Stimulated activated CD8-positive, alpha-beta memory T cell treated with anti-CD3 and anti-CD28 coated beads, Interleukin-12 subunit alpha, Interleukin-12 subunit beta, amount 100 ng/mL, for 1 hour (primary cell): ENCODE measurements around the gene ZNF580.

ENCODE experiments used
- DNase-seq: peaks from one replicate; pipeline ENCODE4 v3.0.0-alpha.2; 2020; ENCODE audit warnings: low read depth

ZNF580 gene

DNA sequence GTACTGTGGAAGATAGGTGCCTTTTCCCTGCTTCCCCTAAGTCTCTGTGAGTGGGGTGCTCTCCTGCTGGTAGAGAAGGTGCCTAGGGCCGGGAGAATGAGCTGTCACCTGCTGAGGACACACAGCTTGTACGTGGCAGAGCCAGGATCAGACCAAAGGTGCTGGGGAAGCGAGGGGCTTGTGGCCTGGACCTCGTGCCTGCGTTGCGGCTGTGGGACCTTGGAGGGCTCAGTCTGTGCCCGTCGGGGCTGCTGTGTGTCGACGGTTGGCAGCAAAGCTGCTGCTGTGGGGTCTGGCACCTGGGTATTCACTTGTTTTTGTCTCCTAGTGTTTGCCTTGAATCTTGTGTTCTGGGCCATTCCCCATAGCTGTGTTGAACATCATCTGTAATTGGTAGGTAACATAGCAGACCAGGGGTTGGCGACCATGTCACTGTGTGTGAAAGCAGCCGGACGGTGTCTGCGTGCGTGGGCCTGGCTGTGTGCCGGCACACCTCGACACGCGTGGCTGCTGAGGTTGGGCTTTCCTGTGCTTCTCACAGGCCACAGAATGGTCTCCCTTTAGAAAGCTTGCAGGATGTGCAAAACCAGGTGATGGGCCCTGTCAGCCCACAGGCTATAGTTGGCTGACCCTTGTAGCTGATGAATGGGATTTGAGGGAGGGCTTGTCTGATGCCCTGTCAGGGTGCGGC, 23.2 kb downstream of the ZNF580 start:
- DNase-seq, result no peak

DNA sequence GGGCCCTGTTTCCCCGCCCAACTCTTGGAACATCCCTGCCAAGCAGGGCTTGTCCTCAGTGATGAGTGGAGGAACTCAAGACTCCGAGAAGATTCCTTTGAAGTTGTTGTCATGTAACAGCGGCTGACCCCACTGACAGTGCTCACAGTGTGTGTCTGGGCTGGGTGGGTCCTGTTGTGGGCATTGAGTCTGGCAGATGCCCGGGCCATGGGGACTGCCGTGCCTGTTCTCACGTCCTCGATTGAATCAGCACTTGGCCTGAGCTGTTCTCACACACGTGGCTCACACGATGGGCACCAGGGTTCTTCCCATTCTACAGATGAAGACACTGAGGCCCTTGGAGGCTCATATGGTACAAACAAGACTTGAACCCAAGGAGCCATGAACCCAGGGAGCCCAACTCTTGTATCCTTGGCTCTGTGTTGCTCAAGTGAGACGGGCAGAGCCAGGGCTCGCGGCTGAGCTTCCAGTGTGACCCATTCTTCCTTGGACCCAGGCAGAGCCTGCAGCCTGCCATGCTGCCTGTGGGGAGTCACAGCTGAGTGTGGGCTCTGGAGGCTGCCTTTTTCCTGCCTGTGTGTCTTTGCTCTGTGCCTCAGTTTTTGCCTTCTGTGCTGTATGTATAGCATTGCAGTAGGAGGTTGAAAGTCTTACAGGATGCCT, 25.7 kb downstream of the ZNF580 start:
- DNase-seq, result no peak

DNA sequence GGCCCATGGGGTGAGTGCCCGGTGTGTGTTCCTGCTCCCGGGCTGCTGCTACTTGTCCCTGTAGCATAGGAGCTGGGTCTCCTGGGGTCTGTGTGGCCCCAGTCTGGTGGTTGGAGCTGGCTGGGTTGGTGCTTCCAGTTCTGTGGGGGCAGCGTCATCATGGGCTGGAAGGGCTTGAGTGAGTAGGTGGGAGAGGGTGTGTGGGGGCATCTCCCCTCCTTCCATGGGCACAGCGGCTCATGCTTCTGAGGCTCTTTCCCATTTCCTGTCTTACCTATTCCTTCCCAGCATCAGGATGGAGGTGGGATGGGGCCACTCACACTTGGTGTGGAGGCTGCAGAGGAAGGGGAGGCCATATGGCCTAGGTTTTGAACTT, 26.2 kb downstream of the ZNF580 start:
- DNase-seq, result no peak

DNA sequence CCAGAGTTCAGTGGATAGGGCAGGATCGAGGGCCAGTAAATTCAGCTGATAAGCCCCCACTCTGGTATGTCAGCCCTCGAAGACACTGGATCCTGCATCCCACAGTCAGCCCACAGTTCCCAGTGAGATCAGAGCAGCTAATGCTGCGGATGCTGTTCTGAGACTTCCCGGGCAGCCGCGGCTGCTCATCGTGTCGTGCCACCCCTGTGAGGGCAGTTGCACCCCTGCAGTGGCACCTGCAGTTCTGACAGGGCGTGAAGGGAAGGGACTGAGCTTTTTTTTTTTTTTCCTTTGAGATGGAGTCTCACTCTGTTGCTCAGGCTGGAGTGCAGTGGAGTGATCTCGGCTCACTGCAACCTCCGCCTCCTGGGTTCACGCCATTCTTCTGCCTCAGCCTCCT, 26.7 kb downstream of the ZNF580 start:
- DNase-seq, result no peak

DNA sequence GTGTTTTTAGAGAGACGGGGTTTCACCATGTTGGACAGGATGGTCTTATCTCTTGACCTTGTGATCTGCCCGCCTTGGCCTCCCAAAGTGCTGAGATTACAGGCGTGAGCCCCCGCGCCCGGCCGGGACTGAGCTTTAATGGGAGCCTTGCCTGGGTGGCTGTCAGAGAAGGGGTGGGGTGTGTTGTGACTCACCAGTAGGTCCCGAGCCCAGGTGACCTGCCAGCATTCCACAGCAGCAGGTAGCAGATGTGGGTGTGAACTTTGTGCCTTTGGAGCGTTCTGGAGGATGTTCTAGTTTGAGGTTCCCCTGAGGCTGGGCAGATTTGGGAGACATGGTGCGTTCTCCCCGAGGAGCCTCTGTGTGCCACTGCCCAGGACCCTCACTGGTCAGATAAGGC, 27.2 kb downstream of the ZNF580 start:
- no peak for DNase-seq

DNA sequence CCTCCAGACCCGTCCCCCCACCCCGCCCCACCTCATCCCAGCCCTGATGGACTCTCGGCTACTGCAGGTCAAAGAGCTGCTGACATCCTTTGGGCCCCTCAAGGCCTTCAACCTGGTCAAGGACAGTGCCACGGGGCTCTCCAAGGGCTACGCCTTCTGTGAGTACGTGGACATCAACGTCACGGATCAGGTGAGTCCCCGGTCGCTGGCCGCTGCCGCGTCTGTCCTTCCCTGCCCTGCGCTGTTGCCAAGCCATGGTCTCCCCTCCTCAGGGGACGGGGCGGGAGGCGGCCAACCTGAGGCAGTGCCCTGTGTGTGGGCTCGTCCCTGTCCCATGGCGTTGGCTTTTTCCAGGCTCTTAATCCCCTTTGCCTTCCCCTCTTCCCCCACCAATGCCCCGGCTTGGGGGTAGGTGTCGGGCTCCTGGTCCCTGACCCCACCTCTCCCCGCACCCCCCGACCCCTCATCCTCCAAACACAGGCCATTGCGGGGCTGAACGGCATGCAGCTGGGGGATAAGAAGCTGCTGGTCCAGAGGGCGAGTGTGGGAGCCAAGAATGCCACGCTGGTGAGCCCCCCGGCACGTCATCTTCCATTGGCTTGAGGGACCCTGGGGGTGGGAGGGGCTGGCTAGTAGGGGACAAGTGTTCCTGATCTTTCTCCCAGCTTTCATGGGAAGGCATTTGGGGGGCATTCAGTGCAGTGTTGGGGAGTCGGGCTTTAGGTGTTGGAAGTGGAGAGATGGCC, 28.0 kb downstream of the ZNF580 start:
- DNase-seq, result no peak

DNA sequence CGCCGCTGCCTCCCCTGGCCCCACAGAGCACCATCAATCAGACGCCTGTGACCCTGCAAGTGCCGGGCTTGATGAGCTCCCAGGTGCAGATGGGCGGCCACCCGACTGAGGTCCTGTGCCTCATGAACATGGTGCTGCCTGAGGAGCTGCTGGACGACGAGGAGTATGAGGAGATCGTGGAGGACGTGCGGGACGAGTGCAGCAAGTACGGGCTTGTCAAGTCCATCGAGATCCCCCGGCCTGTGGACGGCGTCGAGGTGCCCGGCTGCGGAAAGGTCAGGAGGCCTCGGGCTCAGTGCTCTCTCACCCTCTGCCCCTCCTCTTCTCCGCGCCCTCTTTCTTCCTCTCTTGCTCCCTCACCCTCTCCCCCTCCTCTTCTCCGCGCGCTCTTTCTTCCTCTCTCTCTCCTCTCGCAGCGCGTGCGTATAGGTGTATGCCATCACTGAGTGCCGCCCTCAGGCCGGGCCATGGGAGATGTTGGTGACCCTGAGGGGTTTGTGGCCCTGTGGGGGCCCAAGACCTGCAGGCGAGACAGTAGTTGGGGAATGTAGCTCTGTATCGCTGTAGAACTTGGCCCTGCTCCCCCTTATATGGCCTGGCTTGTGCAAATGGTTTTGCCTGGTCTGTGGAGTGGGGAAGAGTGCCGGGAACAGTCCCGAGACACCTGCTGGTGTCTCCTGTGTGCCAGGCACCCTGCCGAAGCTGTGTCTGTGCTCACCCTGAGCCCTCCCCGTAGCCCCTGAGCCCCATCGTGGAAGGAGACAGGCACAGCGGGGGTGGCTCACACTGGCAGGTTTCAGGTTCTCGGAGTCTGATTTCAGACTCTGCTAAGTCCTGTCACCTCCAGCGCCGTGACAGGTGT, 28.8 kb downstream of the ZNF580 start:
- no peak for DNase-seq

DNA sequence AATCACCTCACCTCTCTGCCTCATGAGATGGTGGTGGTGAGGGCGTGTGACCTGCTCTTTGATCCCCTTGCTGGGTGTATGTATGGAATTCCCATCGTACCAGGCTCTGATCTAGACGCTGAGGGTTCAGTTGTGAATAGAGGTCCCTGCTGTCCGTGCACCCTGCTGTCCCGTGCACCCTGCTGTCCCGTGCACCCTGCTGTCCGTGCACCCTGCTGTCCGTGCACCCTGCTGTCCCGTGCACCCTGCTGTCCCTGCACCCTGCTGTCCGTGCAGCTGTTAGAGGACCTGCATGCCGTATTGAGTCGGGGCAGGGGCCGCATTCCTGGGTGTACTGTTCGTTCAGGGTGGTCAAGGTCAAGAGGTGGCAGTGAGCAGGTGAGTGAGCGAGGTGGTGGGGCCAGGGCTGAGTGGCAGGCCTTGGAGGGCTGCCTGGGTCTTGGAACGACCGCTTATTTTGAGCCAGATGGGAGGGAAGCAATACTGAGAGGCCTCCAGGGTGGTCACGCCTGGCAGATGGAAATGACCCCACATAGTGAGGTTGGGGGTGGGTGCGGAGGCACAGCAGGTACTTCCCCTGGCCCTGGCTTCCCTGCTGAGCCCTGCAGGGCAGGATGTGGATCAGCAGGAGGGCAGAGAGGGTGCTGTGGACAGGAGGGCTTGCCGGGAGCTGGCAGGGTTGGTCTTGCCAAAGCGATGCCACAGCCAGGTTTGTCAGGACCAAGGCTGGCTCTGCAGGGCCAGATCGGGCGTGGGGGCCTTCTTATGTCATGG, 29.7 kb downstream of the ZNF580 start:
- DNase-seq, result no peak

DNA sequence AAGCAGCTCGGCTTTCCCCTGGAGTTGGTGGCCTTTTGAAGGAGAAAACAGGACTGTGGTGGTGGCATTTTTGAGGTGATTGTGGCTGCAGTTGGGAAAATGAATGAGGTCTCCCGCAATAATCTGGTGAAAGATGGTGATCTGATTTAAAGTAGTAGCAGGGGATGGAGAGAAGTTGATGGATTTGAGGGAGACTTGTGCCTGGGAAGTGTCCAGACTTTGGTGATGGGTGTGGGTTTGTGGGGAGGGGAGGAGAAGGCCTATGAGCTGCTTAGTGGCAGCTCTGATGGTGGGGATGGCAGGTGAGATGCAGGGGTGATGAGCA, 30.2 kb downstream of the ZNF580 start:
- DNase-seq, result no peak

DNA sequence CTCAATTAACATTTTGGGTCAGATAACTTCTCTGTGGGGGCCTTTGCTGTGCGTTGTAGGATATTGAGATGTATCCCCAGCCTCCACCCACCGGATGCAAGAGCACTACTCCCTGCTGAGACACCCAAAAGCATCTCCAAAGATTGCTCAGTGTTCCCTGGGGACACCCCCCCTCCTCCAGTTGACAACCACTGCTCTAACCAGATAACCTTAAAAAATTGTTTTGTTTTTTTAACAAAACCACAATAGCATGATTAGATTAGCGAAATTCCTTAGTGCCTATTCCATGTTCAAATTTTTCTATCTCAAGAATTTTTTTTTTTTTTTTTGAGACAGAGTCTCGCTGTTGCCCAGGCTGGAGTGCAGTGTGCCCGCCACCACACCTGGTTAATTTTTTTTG, 31.6 kb downstream of the ZNF580 start:
- no peak for DNase-seq

DNA sequence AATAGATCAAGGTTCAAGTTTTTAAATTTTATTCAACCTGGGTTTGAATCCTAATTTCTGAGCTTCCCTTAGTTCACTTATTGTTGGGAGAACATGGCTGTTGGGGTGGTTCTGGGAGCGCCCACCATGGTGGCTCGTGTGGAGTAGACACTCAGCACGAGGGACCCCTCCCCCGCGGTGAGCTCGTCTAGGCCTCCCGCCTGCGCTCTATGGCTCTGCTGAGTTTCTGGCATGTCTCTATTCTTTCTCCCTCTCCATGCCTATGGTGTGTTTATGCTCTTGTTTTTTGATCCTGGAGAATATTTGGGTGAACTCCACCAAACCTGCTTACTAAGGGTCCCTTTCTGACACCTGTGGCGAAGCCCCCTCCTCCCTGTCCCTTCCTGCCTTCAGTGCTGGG, 32.7 kb downstream of the ZNF580 start:
- no peak for DNase-seq

DNA sequence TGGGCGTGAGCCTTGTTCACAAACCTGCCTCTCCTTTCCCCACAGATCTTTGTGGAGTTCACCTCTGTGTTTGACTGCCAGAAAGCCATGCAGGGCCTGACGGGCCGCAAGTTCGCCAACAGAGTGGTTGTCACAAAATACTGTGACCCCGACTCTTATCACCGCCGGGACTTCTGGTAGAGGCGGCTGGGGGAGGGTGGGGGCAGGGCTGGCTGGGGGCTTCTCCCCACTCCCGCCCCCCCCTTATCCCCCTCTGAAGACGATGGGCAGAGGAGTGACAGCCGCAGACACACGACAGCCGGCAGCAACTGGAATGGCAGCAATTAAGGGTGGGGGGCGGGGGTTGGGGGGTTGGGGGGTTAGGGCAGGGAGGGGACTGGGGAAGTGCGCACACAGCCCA, 33.1 kb downstream of the ZNF580 start:
- no peak for DNase-seq

DNA sequence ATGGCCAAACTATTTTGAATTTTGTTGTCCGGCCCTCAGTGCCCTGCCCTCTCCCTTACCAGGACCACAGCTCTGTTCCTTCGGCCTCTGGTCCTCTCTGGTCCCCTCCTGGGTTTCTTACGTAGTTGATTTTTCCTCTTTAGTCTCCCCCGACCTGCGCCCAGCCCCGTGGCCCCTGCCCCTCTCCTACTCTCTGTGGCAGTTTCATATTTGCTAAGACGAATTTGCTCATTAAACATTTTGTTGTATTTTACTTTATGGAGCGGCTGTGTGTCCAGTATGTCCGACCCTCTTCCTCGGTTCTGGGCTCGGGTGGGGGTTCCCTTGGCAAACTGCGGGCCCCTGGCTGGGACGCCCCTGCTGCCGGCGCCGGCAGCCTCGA, 33.6 kb downstream of the ZNF580 start:
- no peak for DNase-seq

DNA sequence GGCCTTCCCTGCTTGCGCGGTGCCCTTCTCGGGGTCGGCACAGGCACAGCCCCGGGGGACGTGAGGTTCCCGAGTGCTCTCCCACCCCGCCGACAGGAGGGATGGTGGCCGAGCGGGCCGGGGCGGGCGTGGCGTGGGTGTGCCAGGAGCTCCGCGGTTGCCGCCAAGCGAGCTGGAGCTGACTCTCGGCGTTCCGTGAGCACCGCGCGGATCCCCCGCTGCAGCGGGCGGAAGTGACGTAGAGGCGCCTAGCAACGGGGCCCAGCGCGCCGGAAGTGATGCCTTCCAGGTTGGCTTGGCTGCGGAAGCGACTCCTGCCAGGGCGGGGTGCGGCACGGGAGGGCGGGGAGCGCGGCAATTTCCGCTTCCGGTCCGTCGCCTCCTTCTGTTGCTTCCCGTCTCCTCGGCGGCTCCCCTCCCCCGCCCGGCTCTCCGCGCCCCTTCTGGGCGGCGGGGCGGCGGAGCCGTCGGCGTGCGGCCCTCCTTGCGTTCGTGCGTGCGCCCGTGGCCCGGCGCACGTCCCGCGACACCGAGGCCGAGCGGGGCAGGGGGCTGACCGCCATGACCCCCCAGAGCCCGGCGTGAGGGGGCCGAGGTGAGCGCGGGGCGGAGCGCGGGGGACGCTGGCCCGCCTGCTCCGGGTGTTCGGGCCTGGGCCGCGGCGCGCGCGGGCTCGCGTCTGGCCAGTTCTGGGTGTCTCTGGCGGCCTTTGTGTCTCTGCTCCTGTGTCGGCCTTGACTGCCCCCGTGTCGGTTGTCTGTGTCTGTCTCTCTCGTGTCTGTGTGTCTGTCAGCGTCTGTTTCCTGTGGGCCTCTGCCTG, 34.2 kb downstream of the ZNF580 start, which contains the start of gene EPN1:
Gene EPN1 (plus strand): TSS at position 386 of the 820 bp plus-strand sequence. CDS start 3,402 bp downstream, outside the sequence.
- DNase-seq, result peak; percentile 97

DNA sequence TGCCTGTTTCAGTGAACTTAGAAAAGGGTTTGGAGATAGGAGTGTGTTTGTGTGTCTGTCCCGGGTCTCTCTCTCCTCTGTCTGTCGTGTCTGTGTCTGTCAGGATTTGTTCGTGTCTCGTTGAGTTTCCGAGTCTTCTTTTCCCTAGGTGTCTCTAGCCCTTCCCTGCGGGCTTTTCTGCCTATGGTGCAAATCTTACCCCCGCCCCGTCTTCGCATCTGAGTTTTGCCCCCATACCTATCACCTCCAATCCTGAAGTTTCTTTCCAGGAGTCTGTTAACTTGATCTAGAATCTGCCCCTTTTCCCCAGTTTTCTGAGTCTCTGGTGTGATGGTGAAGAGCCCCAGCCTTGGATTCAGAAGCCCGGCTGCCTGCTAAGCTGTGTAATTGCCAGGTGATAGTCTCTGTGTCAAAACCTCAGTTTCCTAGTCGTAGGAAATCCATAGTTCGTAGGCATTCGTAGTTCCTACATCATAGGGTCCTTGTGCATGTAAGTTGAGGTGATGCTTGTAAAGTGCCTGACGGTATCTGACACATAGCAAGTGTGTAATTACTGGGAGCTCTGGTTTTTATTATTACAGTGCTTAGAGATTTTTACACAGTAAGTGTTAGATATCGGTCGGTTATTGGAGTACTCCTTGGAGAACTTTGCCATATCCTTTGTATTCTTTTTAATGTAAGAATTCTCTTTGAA, 35.0 kb downstream of the ZNF580 start:
- DNase-seq, result no peak

DNA sequence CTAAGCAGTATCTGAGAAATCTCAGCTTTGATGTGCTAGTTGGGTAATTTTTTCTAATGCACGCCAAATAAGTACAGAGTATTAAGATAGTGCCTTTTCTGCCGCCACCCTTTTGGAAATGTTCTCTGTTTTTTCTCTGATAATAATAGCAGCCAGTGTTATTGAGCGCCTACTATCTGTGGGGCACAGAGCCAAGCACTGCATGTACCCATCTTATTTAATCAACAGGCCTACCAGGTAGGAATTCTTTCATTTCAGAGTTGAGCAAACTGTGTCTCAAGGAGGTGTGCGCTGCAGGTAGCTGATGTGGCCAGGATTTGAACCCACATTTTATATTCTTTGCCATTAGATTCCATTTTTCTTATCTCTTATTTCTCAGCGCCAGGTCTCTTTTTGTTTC, 35.6 kb downstream of the ZNF580 start:
- DNase-seq, result no peak

DNA sequence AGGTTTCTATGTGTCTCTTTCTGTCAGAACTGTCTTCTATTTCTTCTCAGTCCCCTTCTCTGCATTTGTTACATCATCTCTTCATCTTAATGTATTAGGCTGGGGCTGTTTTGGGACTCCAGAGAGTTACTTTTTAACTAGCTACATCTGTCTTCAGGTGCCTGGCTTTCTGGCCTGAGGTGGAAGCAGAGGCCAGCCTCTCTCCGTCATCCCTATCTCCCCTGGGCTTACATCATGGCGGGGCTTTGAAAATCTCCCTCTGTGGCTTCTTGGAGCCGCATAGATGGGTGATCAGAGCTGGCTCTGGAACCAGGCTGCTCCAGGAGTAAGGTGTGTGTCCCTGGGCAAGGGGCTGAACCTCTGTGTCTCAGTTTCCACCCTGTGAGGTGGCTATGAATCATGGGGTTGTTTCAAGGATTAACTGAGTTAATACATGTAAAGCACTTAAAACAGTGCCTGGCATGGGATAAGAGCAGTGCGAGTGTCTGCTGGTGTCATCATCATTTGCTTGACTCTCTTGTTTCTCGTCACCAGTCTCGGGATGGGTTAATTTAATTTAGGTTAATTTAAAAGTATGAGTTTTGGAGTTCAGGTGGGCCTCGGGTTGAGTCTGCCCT, 36.2 kb downstream of the ZNF580 start:
- DNase-seq, result no peak

DNA sequence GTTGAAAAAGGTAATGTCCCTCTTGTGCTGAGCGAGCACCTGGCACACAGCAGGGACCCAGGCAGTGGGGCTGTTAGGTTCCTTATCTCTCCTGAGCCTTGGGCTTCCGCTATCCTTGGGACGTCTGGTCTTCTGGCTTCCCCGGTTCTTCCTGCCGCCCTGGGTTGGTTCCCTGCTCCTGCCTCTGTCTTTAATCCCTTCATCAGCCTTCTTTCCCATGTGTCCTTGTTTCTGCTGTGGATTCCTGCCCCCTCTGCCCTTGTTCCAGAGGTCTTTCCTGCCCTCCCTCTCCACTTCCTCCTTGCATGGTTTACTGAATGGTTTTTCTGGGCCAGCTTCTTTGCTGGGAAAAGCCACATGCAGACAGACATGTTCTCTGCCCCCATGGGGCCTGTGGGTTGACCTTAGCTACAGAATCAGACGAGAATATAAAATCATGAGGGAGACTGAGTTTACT, 36.8 kb downstream of the ZNF580 start:
- DNase-seq, result no peak

DNA sequence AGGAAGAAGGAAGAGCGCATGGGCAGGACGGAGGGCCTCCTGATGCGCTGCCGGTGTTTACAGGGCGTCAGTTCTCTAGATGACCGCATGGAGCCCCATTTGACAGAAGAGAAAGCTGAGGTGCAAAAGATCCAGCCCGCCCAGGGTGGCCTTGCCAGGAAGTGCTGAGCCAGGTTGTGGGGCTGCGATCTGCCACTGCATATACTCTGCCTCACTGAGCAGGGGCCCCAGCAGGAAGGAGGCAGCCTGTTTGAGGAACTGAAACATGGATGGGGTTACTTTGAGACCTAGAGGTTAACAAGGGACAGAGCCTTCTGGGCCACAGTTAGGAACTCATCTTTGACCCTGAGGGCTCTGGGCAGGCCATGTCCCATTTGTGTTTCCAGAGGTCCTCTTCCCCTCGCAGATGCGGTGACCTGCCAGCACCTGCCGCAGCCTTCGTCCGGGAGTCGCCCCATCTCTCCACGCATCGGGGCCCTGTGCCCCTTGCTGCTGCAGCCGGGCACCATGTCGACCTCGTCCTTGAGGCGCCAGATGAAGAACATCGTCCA, 37.4 kb downstream of the ZNF580 start:
- no peak for DNase-seq
